Adrenal gland (tissue), 5 donors: ENCODE results near the gene GNLY.

Experiments
- POLR2A ChIP-seq, 2 donors: fragments of 450-650 bp; IDR thresholded peaks; one replicate each; pipeline ENCODE4 v1.6.1; 2017; ENCODE audit warnings: antibody characterized with exemption in 2 of 2, mild to moderate bottlenecking in 2 of 2, moderate library complexity in 1 of 2
- TF ChIP-seq, protein P1 (sequence below), 6 experiments: fragments of 450-650 bp in 4 of 6; fragments of 200-600 bp in 2 of 6; sonication (generic) in 1 of 6; IDR thresholded peaks; 1 replicate in 5 of 6; 2 replicates in 1 of 6; pipeline versions ENCODE4 v1.5.1 to v1.8.0; 2016 to 2021; ENCODE audit warnings: antibody characterized with exemption in 6 of 6, mild to moderate bottlenecking in 2 of 6, moderate library complexity in 1 of 6
- donor health status: DM: no; HTN: no; CAD: no.

DNA sequence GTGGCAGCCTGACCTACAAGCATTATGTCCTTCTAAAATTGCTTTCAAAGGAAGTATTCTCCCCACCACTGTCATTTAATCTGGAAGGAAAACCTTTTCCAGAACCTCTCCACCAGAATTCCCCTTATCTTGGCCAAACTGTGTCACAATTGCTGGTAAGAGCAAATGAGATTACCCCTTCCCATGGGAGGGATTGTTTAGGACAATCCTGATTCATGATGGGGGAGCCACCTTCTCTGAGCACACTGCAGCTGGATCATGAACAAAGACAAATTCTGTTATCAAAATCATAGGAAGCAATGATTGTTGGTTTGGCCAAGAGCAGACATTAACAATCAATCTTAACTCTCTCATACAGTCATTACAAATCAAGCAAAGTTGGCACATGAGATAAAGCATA, 41.5 kb downstream of the GNLY start:
- TF ChIP-seq, protein P1, sequence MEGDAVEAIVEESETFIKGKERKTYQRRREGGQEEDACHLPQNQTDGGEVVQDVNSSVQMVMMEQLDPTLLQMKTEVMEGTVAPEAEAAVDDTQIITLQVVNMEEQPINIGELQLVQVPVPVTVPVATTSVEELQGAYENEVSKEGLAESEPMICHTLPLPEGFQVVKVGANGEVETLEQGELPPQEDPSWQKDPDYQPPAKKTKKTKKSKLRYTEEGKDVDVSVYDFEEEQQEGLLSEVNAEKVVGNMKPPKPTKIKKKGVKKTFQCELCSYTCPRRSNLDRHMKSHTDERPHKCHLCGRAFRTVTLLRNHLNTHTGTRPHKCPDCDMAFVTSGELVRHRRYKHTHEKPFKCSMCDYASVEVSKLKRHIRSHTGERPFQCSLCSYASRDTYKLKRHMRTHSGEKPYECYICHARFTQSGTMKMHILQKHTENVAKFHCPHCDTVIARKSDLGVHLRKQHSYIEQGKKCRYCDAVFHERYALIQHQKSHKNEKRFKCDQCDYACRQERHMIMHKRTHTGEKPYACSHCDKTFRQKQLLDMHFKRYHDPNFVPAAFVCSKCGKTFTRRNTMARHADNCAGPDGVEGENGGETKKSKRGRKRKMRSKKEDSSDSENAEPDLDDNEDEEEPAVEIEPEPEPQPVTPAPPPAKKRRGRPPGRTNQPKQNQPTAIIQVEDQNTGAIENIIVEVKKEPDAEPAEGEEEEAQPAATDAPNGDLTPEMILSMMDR (IDR thresholded peaks at IDR 0.05), result no peak
- no peak for TF ChIP-seq POLR2A (IDR thresholded peaks at IDR 0.05)
